Transverse colon (tissue), 4 donors: ENCODE data around the gene TOP1. TPM values are rescaled to one million over a fixed set of nuclear protein-coding genes. Genes with fewer than 3 reads are reported as not detected.

Experiments
- DNase-seq: peaks from one replicate; pipeline ENCODE4 v3.0.0-alpha.2; 2019
- H3K27ac ChIP-seq, 4 donors: fragments of 200-600 bp; sonication (generic); 2 replicates each; pipeline ENCODE4 v1.5.1; 2016 to 2018; ENCODE audit warnings: inconsistent platforms in 4 of 4
- H3K27me3 ChIP-seq: fragments of 200-600 bp; sonication (generic); 2 replicates; pipeline ENCODE4 v1.5.1; 2017; ENCODE audit warnings: inconsistent platforms
- H3K36me3 ChIP-seq, 4 donors: fragments of 200-600 bp; sonication (generic); 2 replicates each; pipeline ENCODE4 v1.5.1; 2017 to 2019; ENCODE audit warnings: inconsistent platforms in 4 of 4
- H3K4me1 ChIP-seq, 4 donors: fragments of 200-600 bp; sonication (generic); 2 replicates each; pipeline ENCODE4 v1.5.1; 2017 to 2020; ENCODE audit warnings: inconsistent platforms in 4 of 4
- H3K4me3 ChIP-seq, 4 donors: fragments of 200-600 bp; sonication (generic); 1 replicate in 1 of 4; 2 replicates in 3 of 4; pipeline versions ENCODE4 v1.5.1 to v1.6.1; 2017 to 2019; ENCODE audit warnings: inconsistent platforms in 4 of 4
- H3K9me3 ChIP-seq, 2 donors: fragments of 200-600 bp; sonication (generic); 2 replicates each; pipeline ENCODE4 v1.5.1; 2017 to 2019; ENCODE audit warnings: inconsistent platforms in 2 of 2
- EP300 ChIP-seq: sonication (generic); formaldehyde crosslinking; IDR thresholded peaks from one replicate; pipeline ENCODE4 v1.6.1; 2017; ENCODE audit warnings: antibody characterized with exemption, low read depth
- POLR2A ChIP-seq: fragments of 450-650 bp; IDR thresholded peaks from one replicate; pipeline ENCODE4 v1.6.1; 2016; ENCODE audit warnings: antibody characterized with exemption, mild to moderate bottlenecking, moderate library complexity
- POLR2AphosphoS5 ChIP-seq, 3 donors: sonication (generic); formaldehyde crosslinking; IDR thresholded peaks; one replicate each; pipeline ENCODE4 v1.6.1; 2016; ENCODE audit warnings: antibody characterized with exemption in 3 of 3
- WGBS, 2 donors: methylation state at CpG; one replicate each; pipeline ENCODE4 v1.1.5; 2018; ENCODE audit warnings: low coverage in 1 of 2; 5-methylcytosine and 5-hydroxymethylcytosine counted together
- in situ Hi-C, 4 donors: fragments of 200-750 bp; cut with MboI; loops; one replicate each; pipeline versions ENCODE4 v1.15.0 to v1.15.1; 2017; ENCODE audit warnings: low sequenced_read_pairs in 3 of 4, low pct_ligation_motif_present in 1 of 4, low pct_unique_long_range_greater_than_20kb in 1 of 4
- intact Hi-C: fragments of 100-400 bp; cut with DNase I; formaldehyde crosslinking; loops from one replicate; pipeline ENCODE4 v1.15.1; 2023; ENCODE audit warnings: low total_unique reads
- total RNA-seq, 4 donors: library from RNA; depleted of rRNA; stranded (reverse); fragments of >200 nt; gene quantifications; one replicate each; pipeline ENCODE4 v1.1.0, GENCODE V29; 2016
- TF ChIP-seq, protein P1 (sequence below), 5 experiments: fragments of 200-600 bp in 3 of 5; fragments of 450-650 bp in 2 of 5; sonication (generic) in 3 of 5; IDR thresholded peaks; 1 replicate in 2 of 5; 2 replicates in 3 of 5; pipeline ENCODE4 v1.5.1; 2016 to 2017; ENCODE audit warnings: antibody characterized with exemption in 5 of 5, inconsistent platforms in 3 of 5, mild to moderate bottlenecking in 2 of 5, moderate library complexity in 1 of 5

TOP1 gene
- total RNA-seq, 4 donors from 2014 or later, result 29.6 to 52.3 (median 36.9) TPM

DNA sequence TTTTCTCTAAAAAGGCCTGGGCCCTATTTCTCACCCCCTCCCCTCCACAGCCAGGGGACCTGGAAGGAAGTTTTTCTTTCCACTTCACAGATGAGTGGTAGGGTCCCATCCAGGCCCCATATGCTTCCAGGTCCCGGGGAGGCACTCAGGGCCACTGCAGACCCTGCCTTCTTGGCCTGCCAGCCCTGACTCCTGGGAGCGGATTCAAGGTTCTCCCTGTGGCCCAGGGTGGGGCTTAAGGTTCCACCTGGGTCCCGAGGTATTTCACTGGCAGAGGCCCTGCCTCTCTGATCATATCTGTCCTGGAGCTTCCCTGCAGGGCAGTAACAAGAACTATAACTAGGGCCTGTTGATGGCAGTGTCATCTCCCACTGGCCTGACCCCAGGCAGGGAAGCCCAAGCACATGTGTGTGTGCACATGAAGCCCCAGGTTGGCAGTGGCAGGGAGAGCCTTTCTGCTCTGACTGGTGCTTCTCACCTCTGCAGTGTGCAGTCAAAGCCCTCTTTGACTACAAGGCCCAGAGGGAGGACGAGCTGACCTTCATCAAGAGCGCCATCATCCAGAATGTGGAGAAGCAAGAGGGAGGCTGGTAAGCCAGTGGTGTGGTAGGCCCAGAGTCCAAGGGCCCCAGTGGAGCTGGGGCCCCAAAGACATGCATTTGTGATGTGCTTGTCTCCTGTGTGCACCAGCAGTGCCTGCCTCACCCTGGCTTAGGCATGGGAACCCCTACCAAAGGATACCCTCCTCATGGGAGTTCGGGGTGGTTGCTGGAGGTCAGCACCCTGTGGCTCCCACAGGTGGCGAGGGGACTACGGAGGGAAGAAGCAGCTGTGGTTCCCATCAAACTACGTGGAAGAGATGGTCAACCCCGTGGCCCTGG, 139.9 kb downstream of the TOP1 start:
- no peak overlapping the region for H3K27ac ChIP-seq
- no peaks in the 10 kb centered on the region for H3K27me3 ChIP-seq
- in situ Hi-C loops (no loop called here), intact Hi-C loops (no loop called here)
- TF ChIP-seq EP300 (no peak), POLR2A (no peak)
- DNase-seq, result peak; percentile 4
- no peaks in the 10 kb centered on the region for H3K9me3 ChIP-seq
- WGBS, 2 donors, result 89 to 100% methylated on average over 1 to 10 of the region's 10 CpGs
- H3K4me1 ChIP-seq, result peaks cover 0 to 12% (median 8%) of the 10 kb centered on the region in 4 donors
- H3K4me3 ChIP-seq, result no peak overlapping the region
- H3K36me3 ChIP-seq, result peaks cover 0 to 45% (median 29%) of the 10 kb centered on the region in 4 donors

DNA sequence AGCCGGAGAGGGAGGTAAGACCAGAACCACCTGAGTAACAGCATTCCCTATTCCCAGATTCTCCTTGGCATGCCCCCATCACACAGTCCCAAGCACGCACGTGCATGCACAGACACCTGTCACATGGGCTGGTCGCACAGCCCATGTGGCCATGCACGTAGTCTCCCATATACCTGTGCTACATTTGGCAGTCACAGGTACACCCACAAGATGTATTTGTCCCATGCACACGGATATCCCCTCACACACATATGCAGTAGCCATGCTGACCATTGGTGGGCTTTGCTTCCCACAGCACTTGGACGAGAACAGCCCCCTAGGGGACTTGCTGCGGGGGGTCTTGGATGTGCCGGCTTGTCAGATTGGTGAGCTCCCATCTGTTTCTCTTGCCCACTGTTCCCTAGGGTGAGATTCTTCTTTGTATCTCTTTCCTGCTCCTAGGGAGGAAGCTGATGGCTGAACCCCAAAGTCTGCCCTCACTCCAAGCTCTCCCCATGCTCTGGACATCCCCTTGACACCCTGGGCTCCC, 140.6 kb downstream of the TOP1 start:
- Histone ChIP-seq H3K27me3 (no peaks in the 10 kb centered on the region), H3K4me3 (no peak overlapping the region), H3K27ac (no peak overlapping the region), H3K4me1 (peaks cover 0 to 12% (median 8%) of the 10 kb centered on the region in 4 donors), H3K9me3 (no peaks in the 10 kb centered on the region), H3K36me3 (peaks cover 0 to 45% (median 26%) of the 10 kb centered on the region in 4 donors)
- no peak for TF ChIP-seq POLR2A
- TF ChIP-seq POLR2AphosphoS5 (IDR thresholded peaks at IDR 0.05), result no peak
- TF ChIP-seq, protein P1, sequence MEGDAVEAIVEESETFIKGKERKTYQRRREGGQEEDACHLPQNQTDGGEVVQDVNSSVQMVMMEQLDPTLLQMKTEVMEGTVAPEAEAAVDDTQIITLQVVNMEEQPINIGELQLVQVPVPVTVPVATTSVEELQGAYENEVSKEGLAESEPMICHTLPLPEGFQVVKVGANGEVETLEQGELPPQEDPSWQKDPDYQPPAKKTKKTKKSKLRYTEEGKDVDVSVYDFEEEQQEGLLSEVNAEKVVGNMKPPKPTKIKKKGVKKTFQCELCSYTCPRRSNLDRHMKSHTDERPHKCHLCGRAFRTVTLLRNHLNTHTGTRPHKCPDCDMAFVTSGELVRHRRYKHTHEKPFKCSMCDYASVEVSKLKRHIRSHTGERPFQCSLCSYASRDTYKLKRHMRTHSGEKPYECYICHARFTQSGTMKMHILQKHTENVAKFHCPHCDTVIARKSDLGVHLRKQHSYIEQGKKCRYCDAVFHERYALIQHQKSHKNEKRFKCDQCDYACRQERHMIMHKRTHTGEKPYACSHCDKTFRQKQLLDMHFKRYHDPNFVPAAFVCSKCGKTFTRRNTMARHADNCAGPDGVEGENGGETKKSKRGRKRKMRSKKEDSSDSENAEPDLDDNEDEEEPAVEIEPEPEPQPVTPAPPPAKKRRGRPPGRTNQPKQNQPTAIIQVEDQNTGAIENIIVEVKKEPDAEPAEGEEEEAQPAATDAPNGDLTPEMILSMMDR (IDR thresholded peaks at IDR 0.05), result no peak
- no peak for TF ChIP-seq EP300
- no peak for DNase-seq
- intact Hi-C loops (no loop called here), in situ Hi-C loops (no loop called here)
- WGBS, 2 donors, result 92% methylated on average over 9 of the region's 9 CpGs; no CpG with 5 or more reads in 1 of the 2 donors

DNA sequence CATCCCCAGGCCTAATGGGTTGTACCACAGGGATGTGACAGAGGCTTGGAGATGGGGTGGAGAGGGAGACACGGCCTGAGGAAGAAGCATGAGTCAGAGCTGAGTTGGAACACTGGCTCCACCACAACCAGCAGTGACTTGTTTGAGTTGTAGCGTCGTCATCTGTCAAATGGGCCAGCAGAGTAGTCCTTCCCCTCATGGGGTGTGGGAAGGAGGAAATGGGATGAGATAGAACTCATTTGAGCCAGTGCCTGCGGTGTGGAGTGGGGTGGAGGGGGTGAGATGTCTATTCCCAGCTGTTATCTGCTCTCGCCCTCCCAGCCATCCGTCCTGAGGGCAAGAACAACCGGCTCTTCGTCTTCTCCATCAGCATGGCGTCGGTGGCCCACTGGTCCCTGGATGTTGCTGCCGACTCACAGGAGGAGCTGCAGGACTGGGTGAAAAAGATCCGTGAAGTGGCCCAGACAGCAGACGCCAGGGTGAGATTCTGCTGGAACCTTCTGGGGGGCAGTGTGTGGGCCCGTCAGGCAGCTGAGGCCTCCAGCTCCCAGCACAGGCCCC, 141.2 kb downstream of the TOP1 start:
- no peak for TF ChIP-seq EP300
- TF ChIP-seq POLR2AphosphoS5 (IDR thresholded peaks at IDR 0.05), result no peak
- no peak for TF ChIP-seq POLR2A
- TF ChIP-seq, protein P1 (IDR thresholded peaks at IDR 0.05), result no peak
- intact Hi-C loops, result no loop called here
- no peaks in the 10 kb centered on the region for H3K27me3 ChIP-seq
- no peak overlapping the region for H3K4me3 ChIP-seq
- H3K27ac ChIP-seq, result no peak overlapping the region
- WGBS, 2 donors, result 90% methylated on average over 14 of the region's 14 CpGs; no CpG with 5 or more reads in 1 of the 2 donors
- peaks cover 0 to 17% (median 13%) of the 10 kb centered on the region in 4 donors for H3K4me1 ChIP-seq
- DNase-seq, result peak; percentile 4
- in situ Hi-C loops, result loop anchor here in 2 of 4 donors (5.0 to 10.0 kb wide), 3 partner anchors 55 to 172 kb away; partner anchors contain the start of gene LPIN3 (in 1 of the 2)
- H3K9me3 ChIP-seq, result no peaks in the 10 kb centered on the region
- H3K36me3 ChIP-seq, result peaks cover 0 to 41% (median 24%) of the 10 kb centered on the region in 4 donors

DNA sequence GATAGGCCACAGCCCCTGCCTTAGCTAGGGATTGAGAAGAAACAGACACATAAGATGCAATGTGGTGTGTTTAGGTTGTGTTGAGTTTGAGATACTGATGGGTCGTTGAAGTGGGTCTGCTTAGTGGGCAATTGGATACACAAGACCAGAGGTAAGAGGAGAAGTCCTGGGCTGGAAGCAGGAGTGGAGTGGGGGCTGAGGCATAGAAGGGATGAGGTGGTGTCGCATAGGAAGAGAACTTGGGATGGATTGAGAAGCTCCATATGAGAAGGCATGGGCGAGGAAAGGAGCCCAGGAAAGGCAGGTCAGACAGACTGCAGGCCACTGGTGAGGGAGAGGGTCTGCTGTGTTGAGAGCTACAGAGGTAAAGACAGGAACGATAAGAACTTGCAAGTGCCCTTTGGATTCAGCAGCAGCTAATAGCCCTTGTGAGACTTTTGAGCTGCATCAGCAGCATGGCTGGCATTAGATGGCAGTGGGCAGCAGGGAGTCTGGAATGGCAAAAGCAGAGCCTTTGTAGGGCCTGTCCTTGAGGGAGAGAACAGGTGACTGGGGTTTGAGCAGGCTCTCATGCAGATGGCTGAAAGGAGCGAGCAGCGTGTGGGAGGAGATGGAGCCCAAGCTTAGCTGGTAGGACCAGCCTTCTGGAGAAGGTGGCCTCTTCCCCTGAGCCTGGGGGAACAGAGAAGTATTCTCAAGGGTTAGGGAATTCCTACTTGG, 141.9 kb downstream of the TOP1 start:
- Histone ChIP-seq H3K27me3 (no peaks in the 10 kb centered on the region), H3K9me3 (no peaks in the 10 kb centered on the region), H3K4me1 (peaks cover 0 to 24% (median 14%) of the 10 kb centered on the region in 4 donors), H3K36me3 (peaks cover 0 to 38% (median 19%) of the 10 kb centered on the region in 4 donors), H3K4me3 (no peak overlapping the region), H3K27ac (no peak overlapping the region)
- peak; percentile 5 for DNase-seq
- intact Hi-C loops, result no loop called here
- WGBS, 2 donors, result 92 to 95% methylated on average over 3 to 6 of the region's 6 CpGs
- no peak for TF ChIP-seq POLR2AphosphoS5 (IDR thresholded peaks at IDR 0.05)
- no peak for TF ChIP-seq EP300
- TF ChIP-seq, protein P1 (IDR thresholded peaks at IDR 0.05), result no peak
- TF ChIP-seq POLR2A, result no peak
- in situ Hi-C loops, result loop anchor here in 2 of 4 donors (5.0 to 10.0 kb wide), 3 partner anchors 54 to 172 kb away; partner anchors contain the start of gene LPIN3 (in 1 of the 2)
